GM21381 (cell line): ENCODE data around the gene IFTAP.
A peak's percentile ranks its signal among the peaks of the same experiment; 100 is the strongest.

Experiments used
- ATAC-seq: cut with Tn5 transposase; IDR thresholded peaks from one replicate; pipeline ENCODE4 v1.9.1; 2021; ENCODE audit warnings: mild to moderate bottlenecking, moderate library complexity; ENCODE audit not compliant: unreplicated experiment

IFTAP gene

DNA sequence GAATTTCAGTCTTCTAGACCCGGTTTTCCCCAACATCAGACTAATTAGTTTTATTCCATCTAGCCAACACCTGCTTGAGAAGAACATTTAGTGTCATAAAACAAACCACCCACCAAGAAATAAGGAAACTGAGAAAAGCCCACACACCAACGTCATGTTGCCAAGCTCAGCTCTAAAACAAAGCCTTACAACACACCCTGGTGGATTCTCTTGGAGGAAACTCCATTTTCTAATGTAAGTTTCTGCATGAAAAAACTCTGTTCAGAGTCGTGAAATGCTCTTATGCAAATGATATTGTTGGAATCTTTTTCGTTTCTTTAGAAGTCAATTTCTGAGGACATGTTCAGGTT, 108.7 kb downstream of the IFTAP start:
- ATAC-seq, result peak; percentile 31
